Liver (tissue), 9 donors: ENCODE measurements around the gene HARBI1. TPM values are rescaled to one million over a fixed set of nuclear protein-coding genes. Genes with fewer than 3 reads are reported as not detected.
A peak's percentile ranks its signal among the peaks of the same experiment; 100 is the strongest.

ENCODE experiments used
- DNase-seq: peaks from one replicate; pipeline ENCODE4 v3.0.0-alpha.2; 2017; ENCODE audit warnings: low spot score
- H3K27ac ChIP-seq, 2 donors: one replicate each; pipeline ENCODE4 v1.7.0; 2013; ENCODE audit warnings: inconsistent platforms in 2 of 2, low read length in 2 of 2, control low read depth in 1 of 2, low read depth in 1 of 2, mild to moderate bottlenecking in 1 of 2
- H3K27me3 ChIP-seq, 4 donors: one replicate each; pipeline versions ENCODE4 v1.6.1 to v1.7.0; 2013; ENCODE audit warnings: low read length in 3 of 4, inconsistent platforms in 1 of 4, mild to moderate bottlenecking in 1 of 4, moderate library complexity in 1 of 4; ENCODE audit not compliant: control insufficient read depth in 4 of 4, insufficient read depth in 4 of 4
- H3K36me3 ChIP-seq, 4 donors: one replicate each; pipeline versions ENCODE4 v1.6.1 to v1.7.0; 2013; ENCODE audit warnings: low read length in 3 of 4, mild to moderate bottlenecking in 3 of 4, low read depth in 1 of 4, moderate library complexity in 1 of 4; ENCODE audit not compliant: control insufficient read depth in 4 of 4, insufficient read depth in 3 of 4
- H3K4me1 ChIP-seq, 4 donors: one replicate each; pipeline versions ENCODE4 v1.6.1 to v1.7.0; 2013; ENCODE audit warnings: low read length in 3 of 4, mild to moderate bottlenecking in 3 of 4, moderate library complexity in 1 of 4; ENCODE audit not compliant: control insufficient read depth in 4 of 4, insufficient read depth in 4 of 4
- H3K4me3 ChIP-seq, 3 donors: one replicate each; pipeline versions ENCODE4 v1.6.1 to v1.7.0; 2013; ENCODE audit warnings: low read length in 3 of 3, control low read depth in 1 of 3, low read depth in 1 of 3, mild to moderate bottlenecking in 1 of 3
- H3K9ac ChIP-seq, 2 donors: one replicate each; pipeline ENCODE4 v1.7.0; 2013; ENCODE audit warnings: low read length in 2 of 2, mild to moderate bottlenecking in 2 of 2, moderate library complexity in 2 of 2, control low read depth in 1 of 2, low read depth in 1 of 2
- H3K9me3 ChIP-seq, 4 donors: one replicate each; pipeline versions ENCODE4 v1.6.1 to v1.7.0; 2013; ENCODE audit warnings: low read length in 3 of 4; ENCODE audit not compliant: control insufficient read depth in 4 of 4
- EGR1 ChIP-seq, 2 donors: IDR thresholded peaks; 2 replicates each; pipeline ENCODE4 v1.6.1; 2016 to 2018; ENCODE audit warnings: antibody characterized with exemption in 2 of 2, low read depth in 2 of 2
- FOXA1 ChIP-seq: IDR thresholded peaks from 2 replicates; pipeline ENCODE4 v1.6.1; 2016; ENCODE audit warnings: antibody characterized with exemption
- HNF4A ChIP-seq, 2 donors: conservative IDR thresholded peaks; 2 replicates each; pipeline ENCODE4 v1.6.1; 2016; ENCODE audit warnings: antibody characterized with exemption in 2 of 2, mild to moderate bottlenecking in 2 of 2
- NR2F2 ChIP-seq: IDR thresholded peaks from 2 replicates; pipeline ENCODE4 v1.6.1; 2016; ENCODE audit warnings: antibody characterized with exemption
- RAD21 ChIP-seq, 2 donors: IDR thresholded peaks; 2 replicates each; pipeline ENCODE4 v1.6.1; 2016; ENCODE audit warnings: antibody characterized with exemption in 2 of 2, mild to moderate bottlenecking in 2 of 2
- RXRA ChIP-seq, 2 donors: IDR thresholded peaks; 2 replicates each; pipeline ENCODE4 v1.6.1; 2017 to 2018; ENCODE audit warnings: antibody characterized with exemption in 2 of 2, mild to moderate bottlenecking in 1 of 2
- TAF1 ChIP-seq: conservative IDR thresholded peaks from 2 replicates; pipeline ENCODE4 v1.6.1; 2016; ENCODE audit warnings: antibody characterized with exemption, mild to moderate bottlenecking
- YY1 ChIP-seq: IDR thresholded peaks from 2 replicates; pipeline ENCODE4 v1.6.1; 2016; ENCODE audit warnings: antibody characterized with exemption, mild to moderate bottlenecking
- WGBS: extraction: QIAGEN DNeasy Blood & Tissue Kit; methylation state at CpG from one replicate; pipeline ENCODE4 v1.1.7; 2013; 5-methylcytosine and 5-hydroxymethylcytosine counted together
- polyA plus RNA-seq, 2 donors: library from polyadenylated mRNA; stranded (reverse) in 1 of 2; unstranded in 1 of 2; fragments of 200-250 nt in 1 of 2; fragments of >200 nt in 1 of 2; fragmentation: Nextera tagmentation in 1 of 2; extraction: Ambion mirVana in 1 of 2; gene quantifications; one replicate each; pipeline versions ENCODE4 v1.2.1 to v1.2.3, GENCODE V29; 2013 to 2015
- total RNA-seq, 2 donors: library from RNA; depleted of rRNA; stranded (reverse); fragments of >200 nt; gene quantifications; one replicate each; pipeline ENCODE4 v1.2.3, GENCODE V29; 2014
- TF ChIP-seq, protein P1 (sequence below): IDR thresholded peaks from 2 replicates; pipeline ENCODE4 v1.6.1; 2016; ENCODE audit warnings: antibody characterized with exemption, mild to moderate bottlenecking
- TF ChIP-seq, protein P2 (sequence below): IDR thresholded peaks from 2 replicates; pipeline ENCODE4 v1.6.1; 2016; ENCODE audit warnings: antibody characterized with exemption
- TF ChIP-seq, protein P3 (sequence below): fragments of 150-350 bp; IDR thresholded peaks from 2 replicates; pipeline ENCODE4 v1.5.1; 2017; ENCODE audit warnings: improper control_type of control experiment, low read depth, low read length; ENCODE audit not compliant: missing input control
- TF ChIP-seq, protein P4 (sequence below): IDR thresholded peaks from 2 replicates; pipeline ENCODE4 v1.6.1; 2016; ENCODE audit warnings: antibody characterized with exemption
- donor health status: healthy.
- donor health status: healthy.
- donor health status: healthy.
- donor health status: healthy.
- donor health status: healthy.

The HARBI1 gene
- total and polyA plus RNA-seq, 4 donors = 2.5 to 5.9 (median 3.3) TPM

DNA sequence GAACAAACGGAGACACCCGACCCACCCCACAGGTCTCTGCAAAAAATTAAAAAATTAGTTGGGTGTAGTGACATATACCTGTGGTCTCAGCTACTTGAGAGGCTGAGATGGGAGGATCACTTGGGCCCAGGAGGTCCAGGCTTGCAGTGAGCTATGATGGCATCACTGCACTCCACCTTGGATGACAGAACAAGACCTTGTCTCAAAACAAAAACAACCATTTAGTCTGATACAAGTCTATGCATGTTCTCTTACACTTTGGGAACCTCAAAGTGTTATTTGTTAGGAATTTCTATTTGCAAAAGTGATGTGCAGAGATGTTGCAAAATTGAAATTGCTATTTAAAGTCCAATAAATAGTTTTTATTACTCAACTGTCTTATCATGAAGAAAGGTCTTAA, 14.6 kb upstream of the HARBI1 start:
- no peak overlapping the region for H3K4me3 ChIP-seq
- WGBS = 96% methylated on average over 2 of the region's 2 CpGs
- H3K27me3 ChIP-seq = no peaks in the 10 kb centered on the region
- H3K9me3 ChIP-seq = no peaks in the 10 kb centered on the region
- no peak overlapping the region for H3K9ac ChIP-seq
- TF ChIP-seq, protein P1, sequence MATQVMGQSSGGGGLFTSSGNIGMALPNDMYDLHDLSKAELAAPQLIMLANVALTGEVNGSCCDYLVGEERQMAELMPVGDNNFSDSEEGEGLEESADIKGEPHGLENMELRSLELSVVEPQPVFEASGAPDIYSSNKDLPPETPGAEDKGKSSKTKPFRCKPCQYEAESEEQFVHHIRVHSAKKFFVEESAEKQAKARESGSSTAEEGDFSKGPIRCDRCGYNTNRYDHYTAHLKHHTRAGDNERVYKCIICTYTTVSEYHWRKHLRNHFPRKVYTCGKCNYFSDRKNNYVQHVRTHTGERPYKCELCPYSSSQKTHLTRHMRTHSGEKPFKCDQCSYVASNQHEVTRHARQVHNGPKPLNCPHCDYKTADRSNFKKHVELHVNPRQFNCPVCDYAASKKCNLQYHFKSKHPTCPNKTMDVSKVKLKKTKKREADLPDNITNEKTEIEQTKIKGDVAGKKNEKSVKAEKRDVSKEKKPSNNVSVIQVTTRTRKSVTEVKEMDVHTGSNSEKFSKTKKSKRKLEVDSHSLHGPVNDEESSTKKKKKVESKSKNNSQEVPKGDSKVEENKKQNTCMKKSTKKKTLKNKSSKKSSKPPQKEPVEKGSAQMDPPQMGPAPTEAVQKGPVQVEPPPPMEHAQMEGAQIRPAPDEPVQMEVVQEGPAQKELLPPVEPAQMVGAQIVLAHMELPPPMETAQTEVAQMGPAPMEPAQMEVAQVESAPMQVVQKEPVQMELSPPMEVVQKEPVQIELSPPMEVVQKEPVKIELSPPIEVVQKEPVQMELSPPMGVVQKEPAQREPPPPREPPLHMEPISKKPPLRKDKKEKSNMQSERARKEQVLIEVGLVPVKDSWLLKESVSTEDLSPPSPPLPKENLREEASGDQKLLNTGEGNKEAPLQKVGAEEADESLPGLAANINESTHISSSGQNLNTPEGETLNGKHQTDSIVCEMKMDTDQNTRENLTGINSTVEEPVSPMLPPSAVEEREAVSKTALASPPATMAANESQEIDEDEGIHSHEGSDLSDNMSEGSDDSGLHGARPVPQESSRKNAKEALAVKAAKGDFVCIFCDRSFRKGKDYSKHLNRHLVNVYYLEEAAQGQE = no peak
- TF ChIP-seq RAD21 (IDR thresholded peaks at IDR 0.05) (no peak), NR2F2 (no peak), RXRA (IDR thresholded peaks at IDR 0.05) (no peak), YY1 (no peak), EGR1 (IDR thresholded peaks at IDR 0.05; ENCODE audit: low read depth in 2 of 2) (no peak), TAF1 (no peak)
- TF ChIP-seq, protein P2, sequence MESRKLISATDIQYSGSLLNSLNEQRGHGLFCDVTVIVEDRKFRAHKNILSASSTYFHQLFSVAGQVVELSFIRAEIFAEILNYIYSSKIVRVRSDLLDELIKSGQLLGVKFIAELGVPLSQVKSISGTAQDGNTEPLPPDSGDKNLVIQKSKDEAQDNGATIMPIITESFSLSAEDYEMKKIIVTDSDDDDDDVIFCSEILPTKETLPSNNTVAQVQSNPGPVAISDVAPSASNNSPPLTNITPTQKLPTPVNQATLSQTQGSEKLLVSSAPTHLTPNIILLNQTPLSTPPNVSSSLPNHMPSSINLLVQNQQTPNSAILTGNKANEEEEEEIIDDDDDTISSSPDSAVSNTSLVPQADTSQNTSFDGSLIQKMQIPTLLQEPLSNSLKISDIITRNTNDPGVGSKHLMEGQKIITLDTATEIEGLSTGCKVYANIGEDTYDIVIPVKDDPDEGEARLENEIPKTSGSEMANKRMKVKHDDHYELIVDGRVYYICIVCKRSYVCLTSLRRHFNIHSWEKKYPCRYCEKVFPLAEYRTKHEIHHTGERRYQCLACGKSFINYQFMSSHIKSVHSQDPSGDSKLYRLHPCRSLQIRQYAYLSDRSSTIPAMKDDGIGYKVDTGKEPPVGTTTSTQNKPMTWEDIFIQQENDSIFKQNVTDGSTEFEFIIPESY = no peak
- TF ChIP-seq, protein P3, sequence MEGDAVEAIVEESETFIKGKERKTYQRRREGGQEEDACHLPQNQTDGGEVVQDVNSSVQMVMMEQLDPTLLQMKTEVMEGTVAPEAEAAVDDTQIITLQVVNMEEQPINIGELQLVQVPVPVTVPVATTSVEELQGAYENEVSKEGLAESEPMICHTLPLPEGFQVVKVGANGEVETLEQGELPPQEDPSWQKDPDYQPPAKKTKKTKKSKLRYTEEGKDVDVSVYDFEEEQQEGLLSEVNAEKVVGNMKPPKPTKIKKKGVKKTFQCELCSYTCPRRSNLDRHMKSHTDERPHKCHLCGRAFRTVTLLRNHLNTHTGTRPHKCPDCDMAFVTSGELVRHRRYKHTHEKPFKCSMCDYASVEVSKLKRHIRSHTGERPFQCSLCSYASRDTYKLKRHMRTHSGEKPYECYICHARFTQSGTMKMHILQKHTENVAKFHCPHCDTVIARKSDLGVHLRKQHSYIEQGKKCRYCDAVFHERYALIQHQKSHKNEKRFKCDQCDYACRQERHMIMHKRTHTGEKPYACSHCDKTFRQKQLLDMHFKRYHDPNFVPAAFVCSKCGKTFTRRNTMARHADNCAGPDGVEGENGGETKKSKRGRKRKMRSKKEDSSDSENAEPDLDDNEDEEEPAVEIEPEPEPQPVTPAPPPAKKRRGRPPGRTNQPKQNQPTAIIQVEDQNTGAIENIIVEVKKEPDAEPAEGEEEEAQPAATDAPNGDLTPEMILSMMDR = no peak
- TF ChIP-seq, protein P4, sequence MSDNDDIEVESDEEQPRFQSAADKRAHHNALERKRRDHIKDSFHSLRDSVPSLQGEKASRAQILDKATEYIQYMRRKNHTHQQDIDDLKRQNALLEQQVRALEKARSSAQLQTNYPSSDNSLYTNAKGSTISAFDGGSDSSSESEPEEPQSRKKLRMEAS = no peak
- peaks cover 6 to 15% (median 11%) of the 10 kb centered on the region in 4 donors for H3K4me1 ChIP-seq
- H3K36me3 ChIP-seq = peaks cover 3 to 6% (median 4%) of the 10 kb centered on the region in 4 donors
- H3K27ac ChIP-seq = no peak overlapping the region
- DNase-seq = no peak

DNA sequence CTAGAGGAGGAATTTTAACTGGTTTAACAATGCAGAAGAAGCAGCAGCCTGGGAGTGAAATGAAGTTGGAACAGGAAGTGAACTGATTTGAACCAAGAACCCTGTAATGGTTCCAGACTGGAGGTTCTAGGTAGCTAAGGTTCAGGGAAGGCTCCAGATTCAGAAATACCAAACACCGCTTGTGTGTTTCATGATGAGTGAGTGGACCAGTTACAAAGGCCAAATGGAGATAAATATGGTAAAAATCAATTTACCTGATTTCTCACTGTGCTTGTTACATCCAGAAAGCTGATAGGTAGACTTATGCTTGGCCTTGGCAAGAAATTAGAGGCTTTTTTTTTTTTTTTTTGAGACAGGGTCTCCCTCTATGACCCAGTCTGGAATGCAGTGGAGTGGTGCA, 13.2 kb upstream of the HARBI1 start:
- no peak for TF ChIP-seq YY1
- TF ChIP-seq RXRA (IDR thresholded peaks at IDR 0.05) = peak in 1 of 2 donors; percentile 14
- TF ChIP-seq RAD21 (IDR thresholded peaks at IDR 0.05) = no peak
- TF ChIP-seq, protein P4 = no peak
- no peak for TF ChIP-seq FOXA1
- TF ChIP-seq, protein P1 = no peak
- peak; percentile 36 to 43 for TF ChIP-seq HNF4A (conservative IDR thresholded peaks at IDR 0.05)
- Histone ChIP-seq H3K27ac (no peak overlapping the region), H3K4me3 (no peak overlapping the region), H3K36me3 (peaks cover 2 to 10% (median 4%) of the 10 kb centered on the region in 4 donors), H3K4me1 (peaks cover 5 to 12% (median 8%) of the 10 kb centered on the region in 4 donors), H3K9ac (no peak overlapping the region), H3K9me3 (no peaks in the 10 kb centered on the region), H3K27me3 (no peaks in the 10 kb centered on the region)
- WGBS = 50% methylated on average over 1 of the region's 1 CpG
- no peak for DNase-seq
